ENCODE results near the gene ACP7.

Gene ACP7

DNA sequence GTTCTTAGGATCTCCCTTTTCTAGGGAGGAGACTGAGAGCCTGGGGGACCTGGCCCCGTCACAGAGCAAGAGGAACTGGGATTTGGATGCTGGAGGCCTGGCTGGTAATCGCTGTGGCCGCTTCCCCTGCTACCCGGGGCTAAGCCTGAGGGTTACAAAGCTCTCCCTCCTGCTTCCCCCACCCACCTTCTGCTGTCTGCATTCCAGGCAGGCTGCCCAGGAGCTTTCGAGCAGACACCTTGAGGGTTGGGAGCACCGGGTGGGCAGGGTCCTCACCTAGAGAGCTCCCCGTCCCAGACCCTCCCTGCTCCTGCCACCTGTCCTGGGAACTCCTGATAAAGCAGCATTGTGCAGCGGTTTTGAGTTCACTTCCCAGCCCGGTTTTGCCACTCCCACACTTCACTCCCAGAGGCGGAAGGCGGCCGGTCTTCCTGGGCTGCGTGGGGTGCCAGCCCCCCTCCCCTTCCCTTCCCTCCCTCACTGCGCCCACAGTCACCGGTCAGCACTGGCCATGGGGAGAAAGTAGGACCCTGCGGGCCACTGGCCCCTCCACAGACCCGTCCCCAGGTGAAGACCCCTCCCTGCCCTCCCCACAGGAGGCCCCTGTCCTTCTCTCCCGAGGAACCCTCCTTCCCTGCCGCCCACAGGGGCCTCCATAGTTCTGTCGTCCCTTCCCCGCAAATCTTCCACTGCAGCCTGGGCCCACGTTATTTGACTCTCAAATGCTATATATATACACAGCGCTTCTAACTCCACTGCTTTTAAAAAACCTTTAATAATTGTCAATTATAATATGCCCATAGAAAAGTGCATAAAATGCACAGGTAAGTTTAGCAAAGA, 49.5 kb downstream of the ACP7 start:
- TF ChIP-seq ZC3H10 (CRISPR knock-in tag; IDR thresholded peaks at IDR 0.05) (no peak), ISL1 (CRISPR knock-in tag; IDR thresholded peaks at IDR 0.05) (no peak), ZFP3 (CRISPR knock-in tag; IDR thresholded peaks at IDR 0.05) (no peak), ARNTL (CRISPR knock-in tag; IDR thresholded peaks at IDR 0.05; ENCODE audit: borderline replicate concordance, low read depth) (no peak), GLIS3 (CRISPR knock-in tag; IDR thresholded peaks at IDR 0.05) (no peak), ESRRG (CRISPR knock-in tag; IDR thresholded peaks at IDR 0.05) (no peak), BACH2 (CRISPR knock-in tag; IDR thresholded peaks at IDR 0.05; ENCODE audit: borderline replicate concordance) (no peak), RARB (CRISPR knock-in tag; IDR thresholded peaks at IDR 0.05) (no peak), ZNF565 (CRISPR knock-in tag; conservative IDR thresholded peaks at IDR 0.05; ENCODE audit: low read depth) (no peak), ZFP30 (CRISPR knock-in tag; IDR thresholded peaks at IDR 0.05) (no peak), ZNF70 (CRISPR knock-in tag; IDR thresholded peaks at IDR 0.05) (no peak), OSR1 (CRISPR knock-in tag; IDR thresholded peaks at IDR 0.05) (no peak), PPARA (CRISPR knock-in tag; IDR thresholded peaks at IDR 0.05; ENCODE audit: borderline replicate concordance) (no peak), SNAI2 (CRISPR knock-in tag; IDR thresholded peaks at IDR 0.05) (no peak), TCF4 (CRISPR knock-in tag; IDR thresholded peaks at IDR 0.05; ENCODE audit: borderline replicate concordance) (no peak)
- TF ChIP-seq, protein P1, sequence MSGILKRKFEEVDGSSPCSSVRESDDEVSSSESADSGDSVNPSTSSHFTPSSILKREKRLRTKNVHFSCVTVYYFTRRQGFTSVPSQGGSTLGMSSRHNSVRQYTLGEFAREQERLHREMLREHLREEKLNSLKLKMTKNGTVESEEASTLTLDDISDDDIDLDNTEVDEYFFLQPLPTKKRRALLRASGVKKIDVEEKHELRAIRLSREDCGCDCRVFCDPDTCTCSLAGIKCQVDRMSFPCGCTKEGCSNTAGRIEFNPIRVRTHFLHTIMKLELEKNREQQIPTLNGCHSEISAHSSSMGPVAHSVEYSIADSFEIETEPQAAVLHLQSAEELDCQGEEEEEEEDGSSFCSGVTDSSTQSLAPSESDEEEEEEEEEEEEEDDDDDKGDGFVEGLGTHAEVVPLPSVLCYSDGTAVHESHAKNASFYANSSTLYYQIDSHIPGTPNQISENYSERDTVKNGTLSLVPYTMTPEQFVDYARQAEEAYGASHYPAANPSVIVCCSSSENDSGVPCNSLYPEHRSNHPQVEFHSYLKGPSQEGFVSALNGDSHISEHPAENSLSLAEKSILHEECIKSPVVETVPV (CRISPR knock-in tag; IDR thresholded peaks at IDR 0.05) = no peak
- TF ChIP-seq, protein P2, sequence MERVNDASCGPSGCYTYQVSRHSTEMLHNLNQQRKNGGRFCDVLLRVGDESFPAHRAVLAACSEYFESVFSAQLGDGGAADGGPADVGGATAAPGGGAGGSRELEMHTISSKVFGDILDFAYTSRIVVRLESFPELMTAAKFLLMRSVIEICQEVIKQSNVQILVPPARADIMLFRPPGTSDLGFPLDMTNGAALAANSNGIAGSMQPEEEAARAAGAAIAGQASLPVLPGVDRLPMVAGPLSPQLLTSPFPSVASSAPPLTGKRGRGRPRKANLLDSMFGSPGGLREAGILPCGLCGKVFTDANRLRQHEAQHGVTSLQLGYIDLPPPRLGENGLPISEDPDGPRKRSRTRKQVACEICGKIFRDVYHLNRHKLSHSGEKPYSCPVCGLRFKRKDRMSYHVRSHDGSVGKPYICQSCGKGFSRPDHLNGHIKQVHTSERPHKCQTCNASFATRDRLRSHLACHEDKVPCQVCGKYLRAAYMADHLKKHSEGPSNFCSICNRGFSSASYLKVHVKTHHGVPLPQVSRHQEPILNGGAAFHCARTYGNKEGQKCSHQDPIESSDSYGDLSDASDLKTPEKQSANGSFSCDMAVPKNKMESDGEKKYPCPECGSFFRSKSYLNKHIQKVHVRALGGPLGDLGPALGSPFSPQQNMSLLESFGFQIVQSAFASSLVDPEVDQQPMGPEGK (CRISPR knock-in tag; IDR thresholded peaks at IDR 0.05; ENCODE audit: borderline replicate concordance) = no peak
- TF ChIP-seq, protein P3, sequence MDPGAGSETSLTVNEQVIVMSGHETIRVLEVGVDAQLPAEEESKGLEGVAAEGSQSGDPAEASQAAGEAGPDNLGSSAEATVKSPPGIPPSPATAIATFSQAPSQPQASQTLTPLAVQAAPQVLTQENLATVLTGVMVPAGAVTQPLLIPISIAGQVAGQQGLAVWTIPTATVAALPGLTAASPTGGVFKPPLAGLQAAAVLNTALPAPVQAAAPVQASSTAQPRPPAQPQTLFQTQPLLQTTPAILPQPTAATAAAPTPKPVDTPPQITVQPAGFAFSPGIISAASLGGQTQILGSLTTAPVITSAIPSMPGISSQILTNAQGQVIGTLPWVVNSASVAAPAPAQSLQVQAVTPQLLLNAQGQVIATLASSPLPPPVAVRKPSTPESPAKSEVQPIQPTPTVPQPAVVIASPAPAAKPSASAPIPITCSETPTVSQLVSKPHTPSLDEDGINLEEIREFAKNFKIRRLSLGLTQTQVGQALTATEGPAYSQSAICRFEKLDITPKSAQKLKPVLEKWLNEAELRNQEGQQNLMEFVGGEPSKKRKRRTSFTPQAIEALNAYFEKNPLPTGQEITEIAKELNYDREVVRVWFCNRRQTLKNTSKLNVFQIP (CRISPR knock-in tag; IDR thresholded peaks at IDR 0.05; ENCODE audit: borderline replicate concordance, low read depth) = no peak
- TF ChIP-seq, protein P4, sequence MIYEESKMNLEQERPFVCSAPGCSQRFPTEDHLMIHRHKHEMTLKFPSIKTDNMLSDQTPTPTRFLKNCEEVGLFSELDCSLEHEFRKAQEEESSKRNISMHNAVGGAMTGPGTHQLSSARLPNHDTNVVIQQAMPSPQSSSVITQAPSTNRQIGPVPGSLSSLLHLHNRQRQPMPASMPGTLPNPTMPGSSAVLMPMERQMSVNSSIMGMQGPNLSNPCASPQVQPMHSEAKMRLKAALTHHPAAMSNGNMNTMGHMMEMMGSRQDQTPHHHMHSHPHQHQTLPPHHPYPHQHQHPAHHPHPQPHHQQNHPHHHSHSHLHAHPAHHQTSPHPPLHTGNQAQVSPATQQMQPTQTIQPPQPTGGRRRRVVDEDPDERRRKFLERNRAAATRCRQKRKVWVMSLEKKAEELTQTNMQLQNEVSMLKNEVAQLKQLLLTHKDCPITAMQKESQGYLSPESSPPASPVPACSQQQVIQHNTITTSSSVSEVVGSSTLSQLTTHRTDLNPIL (CRISPR knock-in tag; IDR thresholded peaks at IDR 0.05; ENCODE audit: low read depth) = no peak
- ATAC-seq = no peak

DNA sequence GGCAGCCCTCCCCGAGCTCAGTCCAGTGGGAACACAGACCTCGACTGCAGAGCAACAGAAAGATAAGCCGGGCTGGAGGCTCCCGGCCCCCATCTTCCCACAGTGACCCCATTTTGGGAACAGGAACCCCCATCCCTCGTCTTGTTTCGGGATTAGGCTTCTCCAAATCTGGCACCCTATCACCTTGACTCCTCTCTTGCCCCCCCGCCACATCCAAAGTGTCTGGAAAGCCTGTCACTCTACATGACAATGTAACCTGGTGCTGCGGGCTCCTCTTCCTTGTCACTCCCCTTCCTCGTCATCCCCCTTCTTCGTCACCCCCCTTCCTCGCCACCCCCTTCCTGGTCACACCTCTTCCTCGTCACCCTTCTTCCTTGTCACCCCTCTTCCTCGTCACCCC, 51.5 kb downstream of the ACP7 start:
- ATAC-seq = no peak
- no peak for TF ChIP-seq ZC3H10 (CRISPR knock-in tag; IDR thresholded peaks at IDR 0.05)
- no peak for TF ChIP-seq TOX (CRISPR knock-in tag; IDR thresholded peaks at IDR 0.05; ENCODE audit: borderline replicate concordance)
- TF ChIP-seq ZNF70 (CRISPR knock-in tag; IDR thresholded peaks at IDR 0.05) = no peak
- TF ChIP-seq, protein P4 (CRISPR knock-in tag; IDR thresholded peaks at IDR 0.05; ENCODE audit: low read depth) = no peak
- no peak for TF ChIP-seq ZNF565 (CRISPR knock-in tag; conservative IDR thresholded peaks at IDR 0.05; ENCODE audit: low read depth)
- no peak for TF ChIP-seq ISL1 (CRISPR knock-in tag; IDR thresholded peaks at IDR 0.05)
- TF ChIP-seq GLIS3 (CRISPR knock-in tag; IDR thresholded peaks at IDR 0.05) = no peak
- TF ChIP-seq, protein P3 (CRISPR knock-in tag; IDR thresholded peaks at IDR 0.05; ENCODE audit: borderline replicate concordance, low read depth) = no peak
- TF ChIP-seq ZNF8 (CRISPR knock-in tag; IDR thresholded peaks at IDR 0.05) = no peak
- no peak for TF ChIP-seq RARB (CRISPR knock-in tag; IDR thresholded peaks at IDR 0.05)
- no peak for TF ChIP-seq SNAI2 (CRISPR knock-in tag; IDR thresholded peaks at IDR 0.05)
- no peak for TF ChIP-seq BACH2 (CRISPR knock-in tag; IDR thresholded peaks at IDR 0.05; ENCODE audit: borderline replicate concordance)
- TF ChIP-seq PPARA (CRISPR knock-in tag; IDR thresholded peaks at IDR 0.05; ENCODE audit: borderline replicate concordance) = no peak
- TF ChIP-seq TCF4 (CRISPR knock-in tag; IDR thresholded peaks at IDR 0.05; ENCODE audit: borderline replicate concordance) = no peak
- TF ChIP-seq OSR1 (CRISPR knock-in tag; IDR thresholded peaks at IDR 0.05) = no peak
- TF ChIP-seq, protein P5, sequence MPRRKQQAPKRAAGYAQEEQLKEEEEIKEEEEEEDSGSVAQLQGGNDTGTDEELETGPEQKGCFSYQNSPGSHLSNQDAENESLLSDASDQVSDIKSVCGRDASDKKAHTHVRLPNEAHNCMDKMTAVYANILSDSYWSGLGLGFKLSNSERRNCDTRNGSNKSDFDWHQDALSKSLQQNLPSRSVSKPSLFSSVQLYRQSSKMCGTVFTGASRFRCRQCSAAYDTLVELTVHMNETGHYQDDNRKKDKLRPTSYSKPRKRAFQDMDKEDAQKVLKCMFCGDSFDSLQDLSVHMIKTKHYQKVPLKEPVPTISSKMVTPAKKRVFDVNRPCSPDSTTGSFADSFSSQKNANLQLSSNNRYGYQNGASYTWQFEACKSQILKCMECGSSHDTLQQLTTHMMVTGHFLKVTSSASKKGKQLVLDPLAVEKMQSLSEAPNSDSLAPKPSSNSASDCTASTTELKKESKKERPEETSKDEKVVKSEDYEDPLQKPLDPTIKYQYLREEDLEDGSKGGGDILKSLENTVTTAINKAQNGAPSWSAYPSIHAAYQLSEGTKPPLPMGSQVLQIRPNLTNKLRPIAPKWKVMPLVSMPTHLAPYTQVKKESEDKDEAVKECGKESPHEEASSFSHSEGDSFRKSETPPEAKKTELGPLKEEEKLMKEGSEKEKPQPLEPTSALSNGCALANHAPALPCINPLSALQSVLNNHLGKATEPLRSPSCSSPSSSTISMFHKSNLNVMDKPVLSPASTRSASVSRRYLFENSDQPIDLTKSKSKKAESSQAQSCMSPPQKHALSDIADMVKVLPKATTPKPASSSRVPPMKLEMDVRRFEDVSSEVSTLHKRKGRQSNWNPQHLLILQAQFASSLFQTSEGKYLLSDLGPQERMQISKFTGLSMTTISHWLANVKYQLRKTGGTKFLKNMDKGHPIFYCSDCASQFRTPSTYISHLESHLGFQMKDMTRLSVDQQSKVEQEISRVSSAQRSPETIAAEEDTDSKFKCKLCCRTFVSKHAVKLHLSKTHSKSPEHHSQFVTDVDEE (CRISPR knock-in tag; IDR thresholded peaks at IDR 0.05) = no peak
- TF ChIP-seq ARNTL (CRISPR knock-in tag; IDR thresholded peaks at IDR 0.05; ENCODE audit: borderline replicate concordance, low read depth) = no peak
